DOHH2 (cell line): Measurements from ENCODE around the gene TBCK.

Experiments used
- H3F3A ChIP-seq: fragments of 200-600 bp; sonication (generic), shearing (Covaris generic); 2 replicates; pipeline ENCODE4 v1.6.0; 2016; ENCODE audit warnings: antibody characterized with exemption, mild to moderate bottlenecking; ENCODE audit not compliant: control insufficient read depth, insufficient read depth
- H3K27ac ChIP-seq: fragments of 200-600 bp; sonication (generic); 2 replicates; pipeline ENCODE4 v1.5.1; 2014; ENCODE audit warnings: low read depth, mild to moderate bottlenecking, low read length, moderate library complexity
- H3K27me3 ChIP-seq: fragments of 200-600 bp; sonication (generic); 2 replicates; pipeline ENCODE4 v1.6.1; 2014; ENCODE audit warnings: mild to moderate bottlenecking, low read length, mixed read lengths; ENCODE audit not compliant: control insufficient read depth
- H3K36me3 ChIP-seq: fragments of 200-600 bp; sonication (generic); 2 replicates; pipeline ENCODE4 v1.6.1; 2014; ENCODE audit warnings: mild to moderate bottlenecking, low read length, moderate library complexity, mixed read lengths; ENCODE audit not compliant: control insufficient read depth
- H3K4me1 ChIP-seq: fragments of 200-600 bp; sonication (generic); 2 replicates; pipeline ENCODE4 v1.6.1; 2014; ENCODE audit warnings: mild to moderate bottlenecking, low read length, mixed read lengths; ENCODE audit not compliant: control insufficient read depth
- H3K4me2 ChIP-seq: fragments of 200-600 bp; sonication (generic); 2 replicates; pipeline ENCODE4 v1.6.0; 2014; ENCODE audit warnings: mild to moderate bottlenecking, low read length, moderate library complexity
- H3K4me3 ChIP-seq: fragments of 200-600 bp; sonication (generic); 2 replicates; pipeline ENCODE4 v1.5.1; 2014; ENCODE audit warnings: mild to moderate bottlenecking, low read length, mixed read lengths
- H3K79me2 ChIP-seq: fragments of 200-600 bp; sonication (generic); 2 replicates; pipeline ENCODE4 v1.6.1; 2014; ENCODE audit warnings: mild to moderate bottlenecking, low read length, mixed read lengths; ENCODE audit not compliant: control insufficient read depth
- H3K9me2 ChIP-seq: fragments of 200-600 bp; sonication (generic); replicated peaks from 2 replicates; pipeline ENCODE4 v1.6.1; 2014; ENCODE audit warnings: mild to moderate bottlenecking, low read length, mixed read lengths; ENCODE audit not compliant: control insufficient read depth
- H3K9me3 ChIP-seq: fragments of 200-600 bp; sonication (generic); 2 replicates; pipeline ENCODE4 v1.6.1; 2014; ENCODE audit warnings: antibody characterized with exemption, low read length, mixed read lengths; ENCODE audit not compliant: control insufficient read depth, insufficient read depth
- H4K20me1 ChIP-seq: fragments of 200-600 bp; sonication (generic); 2 replicates; pipeline ENCODE4 v1.6.0; 2014; ENCODE audit warnings: low read depth, mild to moderate bottlenecking, antibody characterized with exemption, low read length, moderate library complexity; ENCODE audit not compliant: control insufficient read depth, insufficient read depth
- CTCF ChIP-seq: fragments of 200-600 bp; sonication (generic); IDR thresholded peaks from one replicate; pipeline ENCODE4 v1.5.1; 2014; ENCODE audit warnings: antibody characterized with exemption, mild to moderate bottlenecking, low read depth, low read length; ENCODE audit not compliant: poor library complexity, severe bottlenecking
- EZH2phosphoT487 ChIP-seq: fragments of 200-600 bp; sonication (generic); IDR thresholded peaks from 2 replicates; pipeline ENCODE4 v1.6.1; 2017; ENCODE audit warnings: borderline replicate concordance, mild to moderate bottlenecking, antibody characterized with exemption, low read length, moderate library complexity, mixed read lengths

The TBCK gene

GRCh38 chr4:106183551-106183950 is 132.5 kb downstream of the TBCK start:
- Histone ChIP-seq H3K4me3 (no peak overlapping the region), H3K9me2 (no peaks in the 10 kb centered on the region), H4K20me1 (no peaks in the 10 kb centered on the region), H3K4me2 (no peak overlapping the region), H3K4me1 (no peaks in the 10 kb centered on the region), H3F3A (no peaks in the 10 kb centered on the region), H3K9me3 (no peaks in the 10 kb centered on the region), H3K27ac (no peak overlapping the region), H3K79me2 (no peaks in the 10 kb centered on the region), H3K36me3 (no peaks in the 10 kb centered on the region), H3K27me3 (no peaks in the 10 kb centered on the region)
- TF ChIP-seq EZH2phosphoT487: no peak
- TF ChIP-seq CTCF: no peak

- no peak overlapping the region for H3K4me2 ChIP-seq
- H3K9me3 ChIP-seq: no peaks in the 10 kb centered on the region
- no peaks in the 10 kb centered on the region for H3K36me3 ChIP-seq
- H3K27me3 ChIP-seq: no peaks in the 10 kb centered on the region
- no peaks in the 10 kb centered on the region for H3F3A ChIP-seq
- H4K20me1 ChIP-seq: no peaks in the 10 kb centered on the region
- no peaks in the 10 kb centered on the region for H3K4me1 ChIP-seq
- TF ChIP-seq CTCF: no peak
- no peak for TF ChIP-seq EZH2phosphoT487
- H3K27ac ChIP-seq: no peak overlapping the region
- H3K9me2 ChIP-seq: no peaks in the 10 kb centered on the region
- no peaks in the 10 kb centered on the region for H3K79me2 ChIP-seq
- no peak overlapping the region for H3K4me3 ChIP-seq
Measured at GRCh38 chr4:106172861-106173260, 143.1 kb downstream of the TBCK start.

GRCh38 chr4:106165351-106166010 is 150.5 kb downstream of the TBCK start:
- H3K9me2 ChIP-seq: no peaks in the 10 kb centered on the region
- H3K27ac ChIP-seq: no peak overlapping the region
- no peaks in the 10 kb centered on the region for H3K79me2 ChIP-seq
- no peaks in the 10 kb centered on the region for H3K27me3 ChIP-seq
- no peak overlapping the region for H3K4me2 ChIP-seq
- peaks cover 3% of the 10 kb centered on the region; the same call in 1 of the 2 replicates for H3K36me3 ChIP-seq
- H4K20me1 ChIP-seq: no peaks in the 10 kb centered on the region
- H3F3A ChIP-seq: no peaks in the 10 kb centered on the region
- peaks cover 6% of the 10 kb centered on the region; the same call in 1 of the 2 replicates for H3K9me3 ChIP-seq
- no peaks in the 10 kb centered on the region for H3K4me1 ChIP-seq
- H3K4me3 ChIP-seq: no peak overlapping the region
- TF ChIP-seq EZH2phosphoT487: no peak
- no peak for TF ChIP-seq CTCF
